ENCODE results near the gene GPC5.

GRCh38 chr13:91894316-91894715 is 495.9 kb downstream of the GPC5 start:
- no peak for TF ChIP-seq CREB1 (IDR thresholded peaks at IDR 0.05; ENCODE audit: low read depth)
- TF ChIP-seq YY1 (IDR thresholded peaks at IDR 0.05; ENCODE audit: low read depth) = no peak
- no peak for TF ChIP-seq TEAD4 (IDR thresholded peaks at IDR 0.05)
- no peak for TF ChIP-seq FOXM1 (IDR thresholded peaks at IDR 0.05; ENCODE audit: borderline replicate concordance, low read depth)
- no peak for TF ChIP-seq TCF12 (IDR thresholded peaks at IDR 0.05; ENCODE audit: low read depth)
